SK-N-MC (cell line): ENCODE measurements around the gene ZNF518B.

Experiments
- EZH2 ChIP-seq: fragments of 200-600 bp; sonication (generic); IDR thresholded peaks from one replicate; pipeline ENCODE4 v1.6.1; 2017; ENCODE audit warnings: antibody characterized with exemption
- FOXP2 ChIP-seq: optimal IDR thresholded peaks from 2 replicates; pipeline ENCODE3; 2011; ENCODE audit warnings: mild to moderate bottlenecking, moderate library complexity; ENCODE audit not compliant: insufficient read depth; ENCODE audit errors: extremely low read length, control extremely low read depth
- POLR2AphosphoS5 ChIP-seq: IDR thresholded peaks from 2 replicates; pipeline ENCODE4 v1.6.1; 2012; ENCODE audit warnings: mild to moderate bottlenecking, low read depth, low read length, borderline replicate concordance

DNA sequence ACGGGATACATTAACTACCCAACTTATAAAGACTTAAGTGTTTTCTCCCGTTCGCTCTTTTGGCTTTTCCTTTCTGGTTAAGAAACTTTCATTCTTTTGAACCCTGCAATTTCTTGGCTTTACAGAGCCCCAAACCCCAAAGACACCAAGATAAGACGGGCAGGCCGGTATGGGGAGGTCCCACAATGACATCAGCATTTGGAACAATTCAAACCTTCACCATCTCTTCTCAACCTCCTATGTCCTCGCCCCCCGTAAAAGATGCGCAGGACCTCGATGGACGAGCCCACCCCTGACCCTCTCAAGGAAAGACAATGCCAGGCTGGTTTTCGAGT lies 999 bp downstream of the ZNF518B start:
- TF ChIP-seq FOXP2 (no peak), EZH2 (no peak), POLR2AphosphoS5 (no peak)
